ENCODE measurements around the gene ERP29.
"Not testable (repeated sequence)": the region's sequence is repeated elsewhere in the genome, so short reads cannot be mapped to it uniquely, and the experiment has no call there.

ERP29 gene

GRCh38 chr12:112007945-112008344 is 5.3 kb upstream of the ERP29 start:
- TF ChIP-seq CTCF (IDR thresholded peaks at IDR 0.05; ENCODE audit: low read depth, low read length) = no peak
- Histone ChIP-seq H3K9me3 (ENCODE audit: severe bottlenecking) (no peaks in the 10 kb centered on the region), H3K4me3 (ENCODE audit: low read depth, low read length) (no peak overlapping the region), H3K27me3 (ENCODE audit: insufficient read depth, low read depth, severe bottlenecking) (no peaks in the 10 kb centered on the region), H3K27ac (no peak overlapping the region), H3K36me3 (no peaks in the 10 kb centered on the region; the same call in none of the 2 replicates)
- DNase-seq = no peak

GRCh38 chr12:112008918-112009317 is 4.3 kb upstream of the ERP29 start:
- Histone ChIP-seq H3K27me3 (ENCODE audit: insufficient read depth, low read depth, severe bottlenecking) (no peaks in the 10 kb centered on the region), H3K27ac (no peak overlapping the region), H3K36me3 (peaks cover 6% of the 10 kb centered on the region), H3K4me3 (ENCODE audit: low read depth, low read length) (no peak overlapping the region), H3K9me3 (ENCODE audit: severe bottlenecking) (no peaks in the 10 kb centered on the region)
- DNase-seq = no peak
- TF ChIP-seq CTCF (IDR thresholded peaks at IDR 0.05; ENCODE audit: low read depth, low read length) = no peak

GRCh38 chr12:112009596-112009995 is 3.6 kb upstream of the ERP29 start:
- H3K27me3 ChIP-seq (ENCODE audit: insufficient read depth, low read depth, severe bottlenecking); H3K9me3 ChIP-seq (ENCODE audit: severe bottlenecking); H3K27ac ChIP-seq; H3K4me3 ChIP-seq (ENCODE audit: low read depth, low read length); DNase-seq: not testable (repeated sequence)
- H3K36me3 ChIP-seq = peaks cover 10% of the 10 kb centered on the region

- Histone ChIP-seq H3K27me3 (ENCODE audit: insufficient read depth, low read depth, severe bottlenecking) (no peaks in the 10 kb centered on the region), H3K9me3 (ENCODE audit: severe bottlenecking) (no peaks in the 10 kb centered on the region), H3K27ac (no peak overlapping the region), H3K4me3 (ENCODE audit: low read depth, low read length) (no peak overlapping the region), H3K36me3 (peaks cover 21% of the 10 kb centered on the region)
- no peak for DNase-seq
- no peak for TF ChIP-seq CTCF (IDR thresholded peaks at IDR 0.05; ENCODE audit: low read depth, low read length)
These were observed 2.5 kb upstream of the ERP29 start for GRCh38 chr12:112010415-112011344.

- DNase-seq = no peak
- TF ChIP-seq CTCF (IDR thresholded peaks at IDR 0.05; ENCODE audit: low read depth, low read length) = no peak
- Histone ChIP-seq H3K4me3 (ENCODE audit: low read depth, low read length) (peak overlapping the region; percentile 68), H3K9me3 (ENCODE audit: severe bottlenecking) (no peaks in the 10 kb centered on the region), H3K27me3 (ENCODE audit: insufficient read depth, low read depth, severe bottlenecking) (no peaks in the 10 kb centered on the region), H3K36me3 (peaks cover 31% of the 10 kb centered on the region), H3K27ac (peak overlapping the region; percentile 97)
These were observed 1.5 kb upstream of the ERP29 start for GRCh38 chr12:112011685-112012084.

GRCh38 chr12:112013601-112014402 is 576 bp downstream of the ERP29 start:
- H3K27me3 ChIP-seq (ENCODE audit: insufficient read depth, low read depth, severe bottlenecking) = no peaks in the 10 kb centered on the region
- peak; percentile 76 for DNase-seq
- peaks cover 48% of the 10 kb centered on the region for H3K36me3 ChIP-seq
- TF ChIP-seq CTCF (IDR thresholded peaks at IDR 0.05; ENCODE audit: low read depth, low read length) = no peak
- H3K27ac ChIP-seq = peak overlapping the region; percentile 93
- peak overlapping the region; percentile 74 for H3K4me3 ChIP-seq (ENCODE audit: low read depth, low read length)
- no peaks in the 10 kb centered on the region for H3K9me3 ChIP-seq (ENCODE audit: severe bottlenecking)

Data from WERI-Rb-1 (cell line).